GM10248 (cell line): ENCODE results near the gene RFX4.

ENCODE experiments used
- CTCF ChIA-PET: fragments of 300-600 bp; sonication (Branson Sonifier 250); formaldehyde crosslinking; extraction: SDS; loops from one replicate; lab custom pipeline; 2021; ENCODE audit warnings: antibody characterized with exemption; lab: Yijun Ruan, JAX
- POLR2A ChIA-PET: fragments of 350-650 bp; sonication (Branson Sonifier 250); formaldehyde crosslinking; extraction: SDS; loops from one replicate; lab custom pipeline; 2020; ENCODE audit warnings: antibody characterized with exemption; lab: Yijun Ruan, JAX
- DNase-seq: peaks from one replicate; pipeline ENCODE4 v3.0.0; 2012; ENCODE audit errors: extremely low spot score
- TF ChIP-seq, protein P1 (sequence below): IDR thresholded peaks from 2 replicates; pipeline ENCODE4 v1.5.1; 2012; ENCODE audit warnings: mild to moderate bottlenecking, low read depth; ENCODE audit errors: extremely low read depth, missing control alignments, control extremely low read depth

RFX4 gene

DNA sequence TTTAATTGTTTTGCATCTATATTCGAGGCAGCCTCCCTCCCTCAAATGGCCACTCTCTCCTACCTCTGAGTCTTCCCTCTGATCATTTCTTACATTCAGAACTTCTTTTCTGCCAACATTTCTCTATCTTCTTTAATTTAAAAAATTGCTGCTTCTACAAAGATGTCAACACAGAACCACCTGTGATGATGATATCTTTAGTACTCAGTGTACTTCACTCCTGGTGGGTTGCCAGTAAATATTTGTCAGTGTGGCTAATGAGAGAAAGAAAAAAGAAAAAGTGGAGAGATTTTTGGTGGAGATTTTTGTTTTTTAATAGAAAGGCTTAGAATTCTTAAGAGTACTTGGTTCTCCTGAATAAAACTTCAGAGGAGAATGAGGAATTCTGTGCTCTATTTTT, 199.8 kb downstream of the RFX4 start:
- DNase-seq: no peak
- CTCF ChIA-PET: interaction anchor here (1.5 kb wide), 1 partner anchor 12 kb away, joined by 3 read pairs; no protein-coding TSS in a partner anchor
- TF ChIP-seq, protein P1, sequence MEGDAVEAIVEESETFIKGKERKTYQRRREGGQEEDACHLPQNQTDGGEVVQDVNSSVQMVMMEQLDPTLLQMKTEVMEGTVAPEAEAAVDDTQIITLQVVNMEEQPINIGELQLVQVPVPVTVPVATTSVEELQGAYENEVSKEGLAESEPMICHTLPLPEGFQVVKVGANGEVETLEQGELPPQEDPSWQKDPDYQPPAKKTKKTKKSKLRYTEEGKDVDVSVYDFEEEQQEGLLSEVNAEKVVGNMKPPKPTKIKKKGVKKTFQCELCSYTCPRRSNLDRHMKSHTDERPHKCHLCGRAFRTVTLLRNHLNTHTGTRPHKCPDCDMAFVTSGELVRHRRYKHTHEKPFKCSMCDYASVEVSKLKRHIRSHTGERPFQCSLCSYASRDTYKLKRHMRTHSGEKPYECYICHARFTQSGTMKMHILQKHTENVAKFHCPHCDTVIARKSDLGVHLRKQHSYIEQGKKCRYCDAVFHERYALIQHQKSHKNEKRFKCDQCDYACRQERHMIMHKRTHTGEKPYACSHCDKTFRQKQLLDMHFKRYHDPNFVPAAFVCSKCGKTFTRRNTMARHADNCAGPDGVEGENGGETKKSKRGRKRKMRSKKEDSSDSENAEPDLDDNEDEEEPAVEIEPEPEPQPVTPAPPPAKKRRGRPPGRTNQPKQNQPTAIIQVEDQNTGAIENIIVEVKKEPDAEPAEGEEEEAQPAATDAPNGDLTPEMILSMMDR: no peak
- POLR2A ChIA-PET: no interaction called here

DNA sequence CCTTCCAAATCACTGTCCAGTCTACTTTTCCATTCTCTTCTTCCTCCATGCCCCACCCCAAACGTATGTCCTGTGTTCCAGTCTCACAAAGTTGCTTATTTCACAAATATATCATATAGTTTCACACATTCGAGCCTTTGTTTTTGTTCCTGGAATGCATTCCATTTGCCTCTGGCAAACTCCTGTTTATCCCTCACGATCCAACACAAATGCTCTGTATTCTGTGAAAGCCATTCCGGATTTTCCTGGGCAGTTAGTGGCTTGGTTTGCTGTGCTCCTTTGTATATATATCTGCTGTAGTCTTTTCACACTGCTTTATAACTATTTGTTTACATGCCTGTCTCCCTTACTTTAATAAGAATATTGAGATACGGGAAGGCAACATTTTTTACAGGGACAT, 200.7 kb downstream of the RFX4 start:
- POLR2A ChIA-PET: no interaction called here
- CTCF ChIA-PET: no interaction called here
- no peak for DNase-seq
- TF ChIP-seq, protein P1: no peak

DNA sequence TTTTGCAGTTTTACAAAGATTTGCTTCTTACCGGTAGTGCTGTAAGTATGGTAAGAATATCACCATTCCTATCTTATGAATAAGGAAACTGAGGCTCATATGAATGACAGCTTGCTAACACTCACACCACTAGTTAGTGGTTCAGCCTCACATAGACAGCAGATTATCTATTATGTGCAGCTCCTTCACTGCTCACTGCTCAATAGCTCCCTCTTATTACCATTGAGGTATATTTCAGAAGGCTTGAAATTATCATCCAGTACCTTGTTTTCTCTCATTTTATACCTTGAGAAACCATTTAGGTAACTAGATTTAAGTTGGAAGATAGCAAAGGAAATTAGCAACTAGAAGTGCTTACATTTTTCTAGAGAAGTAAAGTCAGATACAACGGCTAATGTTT, 207.2 kb downstream of the RFX4 start:
- CTCF ChIA-PET: interaction anchor here (1.4 to 1.5 kb wide), 2 partner anchors 17 to 26 kb away, joined by 3 read pairs; no protein-coding TSS in a partner anchor
- POLR2A ChIA-PET: no interaction called here
- TF ChIP-seq, protein P1: peak; percentile 12
- DNase-seq: no peak

DNA sequence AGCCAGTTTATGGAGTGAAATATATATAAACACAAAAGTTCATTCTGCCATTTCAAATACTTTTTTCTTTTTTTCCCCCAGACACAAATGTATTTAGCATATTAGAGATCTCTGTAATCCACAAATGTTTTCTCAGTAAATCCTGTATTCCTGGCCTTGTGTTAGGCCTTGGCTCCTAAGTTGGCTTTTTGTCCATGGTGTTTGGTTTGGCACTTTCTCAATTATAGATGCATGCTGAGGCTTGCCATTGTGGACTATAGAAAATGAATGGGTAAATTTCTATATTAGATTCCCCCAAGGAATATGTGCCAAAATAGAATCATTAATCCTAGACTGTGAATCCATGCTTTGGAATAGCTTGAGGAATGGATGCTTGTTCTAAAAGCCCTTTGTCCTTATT, 208.7 kb downstream of the RFX4 start:
- ChIA-PET POLR2A (no interaction called here), CTCF (interaction anchor here (1.2 to 2.0 kb wide), 3 partner anchors 10 to 16 kb away, joined by 3 to 6 read pairs (median 6); no protein-coding TSS in a partner anchor)
- TF ChIP-seq, protein P1: no peak
- no peak for DNase-seq

DNA sequence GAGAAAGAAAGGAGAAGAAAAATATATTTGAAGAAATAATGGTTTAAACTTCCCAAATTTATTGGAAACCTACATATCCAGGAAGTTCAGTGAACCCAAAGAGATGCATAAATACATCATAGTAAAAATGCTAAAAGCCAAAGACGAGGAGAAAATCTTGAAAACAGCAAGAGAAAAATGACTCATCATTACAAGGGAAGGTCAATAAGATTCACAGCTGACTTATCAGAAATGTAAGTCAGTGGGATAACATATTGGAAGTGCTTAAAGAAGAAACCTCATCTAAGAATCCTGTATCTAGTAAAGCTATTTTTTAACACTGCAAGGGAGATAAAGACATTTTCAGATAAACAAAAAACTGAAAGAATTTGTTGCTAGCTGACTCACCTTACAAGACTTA, 211.6 kb downstream of the RFX4 start:
- no peak for DNase-seq
- TF ChIP-seq, protein P1: no peak
- CTCF ChIA-PET: interaction anchor here (0.7 to 1.0 kb wide), 2 partner anchors 12 to 18 kb away, joined by 3 to 4 read pairs; no protein-coding TSS in a partner anchor
- POLR2A ChIA-PET: no interaction called here

DNA sequence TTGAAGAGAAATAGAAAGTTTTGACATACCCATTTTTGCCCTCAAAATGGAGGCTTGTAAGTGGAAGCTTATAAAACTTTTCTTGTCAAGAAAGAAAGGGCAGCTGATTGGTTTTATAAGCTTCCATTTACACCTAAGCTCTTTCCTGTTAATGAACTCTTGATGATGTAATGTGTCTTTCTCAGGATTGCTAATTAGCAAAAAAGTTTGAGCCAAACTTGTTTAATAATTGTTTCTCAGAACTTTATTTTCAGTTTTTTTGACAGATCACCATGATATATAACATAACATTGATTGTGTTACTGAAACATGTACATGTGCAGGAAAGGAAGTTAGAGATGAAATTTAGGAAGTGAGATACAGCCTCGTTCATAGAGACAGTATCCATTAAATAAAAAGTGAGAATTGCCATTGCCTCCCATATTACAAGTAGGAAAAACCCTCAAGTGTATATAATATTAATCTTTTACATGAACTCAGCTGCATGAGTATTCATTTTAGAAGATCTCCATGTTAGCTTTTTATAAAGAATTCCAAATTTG, 218.4 kb downstream of the RFX4 start:
- CTCF ChIA-PET: interaction anchor here (0.9 to 2.4 kb wide), 6 partner anchors 10 to 41 kb away, joined by 3 to 5 read pairs (median 4); no protein-coding TSS in a partner anchor

More for the DNA sequence above, 218.4 kb downstream of the RFX4 start:
- POLR2A ChIA-PET: no interaction called here
- DNase-seq: no peak
- TF ChIP-seq, protein P1: no peak
